Activated T-cell treated with anti-CD3 and anti-CD28 coated beads for 4 hours (primary cell): ENCODE data around the gene ACSL6.

Experiments used
- DNase-seq: peaks from one replicate; pipeline ENCODE4 v3.0.0-alpha.2; 2020

The ACSL6 gene

GRCh38 chr5:131999041-131999440, 12.4 kb downstream of the ACSL6 start:
- no peak for DNase-seq

GRCh38 chr5:131998431-131999040, 12.9 kb downstream of the ACSL6 start:
- DNase-seq: no peak

GRCh38 chr5:131997727-131998117, 13.7 kb downstream of the ACSL6 start:
- no peak for DNase-seq

- no peak for DNase-seq
These were observed 14.3 kb downstream of the ACSL6 start for GRCh38 chr5:131997026-131997726.

GRCh38 chr5:131996210-131997025, 15.0 kb downstream of the ACSL6 start:
- DNase-seq: no peak

- no peak for DNase-seq
These were observed 16.8 kb downstream of the ACSL6 start for GRCh38 chr5:131994533-131995226.

GRCh38 chr5:131994090-131994489, 17.4 kb downstream of the ACSL6 start:
- no peak for DNase-seq

GRCh38 chr5:131993676-131994075, 17.8 kb downstream of the ACSL6 start:
- DNase-seq: no peak

GRCh38 chr5:131992370-131992769, 19.1 kb downstream of the ACSL6 start:
- DNase-seq: no peak

GRCh38 chr5:131991593-131992324, 19.7 kb downstream of the ACSL6 start:
- no peak for DNase-seq

- no peak for DNase-seq
These were observed 20.7 kb downstream of the ACSL6 start for GRCh38 chr5:131990716-131991115.

- DNase-seq: no peak
These were observed 22.9 kb downstream of the ACSL6 start for GRCh38 chr5:131988601-131989000.

GRCh38 chr5:131987251-131987650, 24.2 kb downstream of the ACSL6 start:
- DNase-seq: no peak

GRCh38 chr5:131986161-131986912, 25.1 kb downstream of the ACSL6 start:
- no peak for DNase-seq

GRCh38 chr5:131984956-131985665, 26.3 kb downstream of the ACSL6 start:
- DNase-seq: no peak

GRCh38 chr5:131983244-131983771, 28.1 kb downstream of the ACSL6 start:
- DNase-seq: no peak

GRCh38 chr5:131981516-131981915, 29.9 kb downstream of the ACSL6 start:
- DNase-seq: no peak

- DNase-seq: no peak
These were observed 30.8 kb downstream of the ACSL6 start for GRCh38 chr5:131980696-131981095.

- no peak for DNase-seq
These were observed 31.6 kb downstream of the ACSL6 start for GRCh38 chr5:131979816-131980215.

GRCh38 chr5:131977212-131977604, 34.2 kb downstream of the ACSL6 start:
- DNase-seq: no peak
